Brain microvascular endothelial cell (primary cell): ENCODE results near the gene GPR35.

Experiments
- DNase-seq: peaks from one replicate; pipeline ENCODE4 v3.0.0-alpha.2; 2020
- H3K27ac ChIP-seq: fragments of 250-450 bp; sonication (Bioruptor Pico); 2 replicates; pipeline ENCODE4 v1.5.1; 2020; ENCODE audit warnings: mild to moderate bottlenecking, moderate library complexity
- H3K27me3 ChIP-seq: fragments of 250-450 bp; sonication (Bioruptor Pico); replicated peaks from 2 replicates; pipeline ENCODE4 v1.5.1; 2020; ENCODE audit warnings: mild to moderate bottlenecking
- H3K36me3 ChIP-seq: fragments of 250-450 bp; sonication (Bioruptor Pico); replicated peaks from 2 replicates; pipeline ENCODE4 v1.5.1; 2020; ENCODE audit warnings: mild to moderate bottlenecking
- H3K4me3 ChIP-seq: 2 replicates; pipeline ENCODE4 v1.5.1; 2011; ENCODE audit warnings: low read depth, mild to moderate bottlenecking, control low read depth, low read length, moderate library complexity
- in situ Hi-C: cut with HindIII; loops from 2 replicates; pipeline ENCODE4 v1.10.0; 2017; ENCODE audit warnings: low sequenced_read_pairs, low pct_ligation_motif_present
- TF ChIP-seq, protein P1 (sequence below): IDR thresholded peaks from 2 replicates; pipeline ENCODE4 v1.5.1; 2011; ENCODE audit warnings: low read depth, mild to moderate bottlenecking, moderate library complexity, low read length, control low read depth, inconsistent platforms; ENCODE audit errors: missing control alignments

Gene GPR35, protein sequence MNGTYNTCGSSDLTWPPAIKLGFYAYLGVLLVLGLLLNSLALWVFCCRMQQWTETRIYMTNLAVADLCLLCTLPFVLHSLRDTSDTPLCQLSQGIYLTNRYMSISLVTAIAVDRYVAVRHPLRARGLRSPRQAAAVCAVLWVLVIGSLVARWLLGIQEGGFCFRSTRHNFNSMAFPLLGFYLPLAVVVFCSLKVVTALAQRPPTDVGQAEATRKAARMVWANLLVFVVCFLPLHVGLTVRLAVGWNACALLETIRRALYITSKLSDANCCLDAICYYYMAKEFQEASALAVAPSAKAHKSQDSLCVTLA

DNA sequence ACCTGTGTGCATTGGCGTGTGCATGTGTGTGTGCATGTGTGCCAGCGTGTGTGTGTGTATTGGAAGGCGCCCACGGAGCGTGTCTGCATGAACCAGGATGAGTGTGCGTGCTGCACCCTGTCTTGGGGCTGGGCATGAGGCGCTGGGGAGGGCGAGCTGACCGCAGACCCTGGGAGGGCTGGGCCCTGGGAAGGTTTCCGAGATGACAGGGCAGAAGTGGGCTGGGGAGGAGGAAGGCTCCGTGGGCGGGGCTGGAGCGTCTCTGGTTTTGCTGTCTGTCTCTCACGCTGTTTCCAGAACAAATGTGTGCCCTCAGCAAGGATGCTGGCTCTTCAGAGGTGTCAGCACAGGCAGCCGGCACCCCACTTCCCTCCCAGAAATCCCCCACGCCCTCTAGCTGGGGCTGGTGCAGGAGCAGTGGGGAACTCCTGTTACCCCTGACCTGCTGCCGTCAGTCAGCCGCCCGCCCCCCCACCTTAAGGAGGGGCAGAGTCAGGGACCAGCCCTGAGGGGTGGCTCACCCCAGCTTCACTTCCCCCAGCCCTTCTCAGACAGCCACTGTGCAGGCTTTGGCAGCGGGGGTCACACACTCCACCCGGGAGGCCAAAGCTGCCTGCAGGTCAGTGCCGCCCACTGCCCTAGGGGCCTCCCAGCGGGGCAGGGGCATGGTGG, at the start of gene GPR35:
Gene GPR35, plus strand, starts transcription at position 531 of the 672 bp plus-strand sequence. CDS start 4,473 bp downstream, outside the sequence.
- no peaks in the 10 kb centered on the region for H3K36me3 ChIP-seq
- TF ChIP-seq, protein P1, sequence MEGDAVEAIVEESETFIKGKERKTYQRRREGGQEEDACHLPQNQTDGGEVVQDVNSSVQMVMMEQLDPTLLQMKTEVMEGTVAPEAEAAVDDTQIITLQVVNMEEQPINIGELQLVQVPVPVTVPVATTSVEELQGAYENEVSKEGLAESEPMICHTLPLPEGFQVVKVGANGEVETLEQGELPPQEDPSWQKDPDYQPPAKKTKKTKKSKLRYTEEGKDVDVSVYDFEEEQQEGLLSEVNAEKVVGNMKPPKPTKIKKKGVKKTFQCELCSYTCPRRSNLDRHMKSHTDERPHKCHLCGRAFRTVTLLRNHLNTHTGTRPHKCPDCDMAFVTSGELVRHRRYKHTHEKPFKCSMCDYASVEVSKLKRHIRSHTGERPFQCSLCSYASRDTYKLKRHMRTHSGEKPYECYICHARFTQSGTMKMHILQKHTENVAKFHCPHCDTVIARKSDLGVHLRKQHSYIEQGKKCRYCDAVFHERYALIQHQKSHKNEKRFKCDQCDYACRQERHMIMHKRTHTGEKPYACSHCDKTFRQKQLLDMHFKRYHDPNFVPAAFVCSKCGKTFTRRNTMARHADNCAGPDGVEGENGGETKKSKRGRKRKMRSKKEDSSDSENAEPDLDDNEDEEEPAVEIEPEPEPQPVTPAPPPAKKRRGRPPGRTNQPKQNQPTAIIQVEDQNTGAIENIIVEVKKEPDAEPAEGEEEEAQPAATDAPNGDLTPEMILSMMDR: no peak
- in situ Hi-C loops: no loop called here
- DNase-seq: peak; percentile 66
- H3K4me3 ChIP-seq: no peak within 1 kb of the TSS
- no peak within 1 kb of the TSS for H3K27ac ChIP-seq
- no peaks in the 10 kb centered on the region for H3K27me3 ChIP-seq

DNA sequence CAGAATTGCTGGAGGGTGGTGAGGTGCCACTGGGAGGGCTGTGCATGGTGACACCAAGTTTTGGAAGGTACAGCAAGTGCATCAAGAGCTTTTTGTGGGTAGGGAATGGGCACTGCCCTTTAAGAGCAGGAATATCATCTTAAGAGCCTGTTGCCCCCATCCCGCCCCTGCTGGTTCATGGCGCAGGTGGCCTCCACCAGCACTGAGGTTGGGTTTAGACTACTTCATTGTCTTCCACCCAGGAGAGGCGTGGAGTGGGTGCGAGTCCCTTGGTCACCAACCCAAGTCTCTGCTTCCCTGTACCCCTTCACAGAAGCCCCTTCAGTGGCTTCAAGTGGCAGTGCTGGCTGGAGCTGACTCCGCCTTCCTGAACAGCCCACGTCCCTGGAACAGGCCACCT, 49.2 kb upstream of the GPR35 start:
- H3K27me3 ChIP-seq: no peaks in the 10 kb centered on the region
- peaks cover 24% of the 10 kb centered on the region for H3K36me3 ChIP-seq
- in situ Hi-C loops: no loop called here

DNA sequence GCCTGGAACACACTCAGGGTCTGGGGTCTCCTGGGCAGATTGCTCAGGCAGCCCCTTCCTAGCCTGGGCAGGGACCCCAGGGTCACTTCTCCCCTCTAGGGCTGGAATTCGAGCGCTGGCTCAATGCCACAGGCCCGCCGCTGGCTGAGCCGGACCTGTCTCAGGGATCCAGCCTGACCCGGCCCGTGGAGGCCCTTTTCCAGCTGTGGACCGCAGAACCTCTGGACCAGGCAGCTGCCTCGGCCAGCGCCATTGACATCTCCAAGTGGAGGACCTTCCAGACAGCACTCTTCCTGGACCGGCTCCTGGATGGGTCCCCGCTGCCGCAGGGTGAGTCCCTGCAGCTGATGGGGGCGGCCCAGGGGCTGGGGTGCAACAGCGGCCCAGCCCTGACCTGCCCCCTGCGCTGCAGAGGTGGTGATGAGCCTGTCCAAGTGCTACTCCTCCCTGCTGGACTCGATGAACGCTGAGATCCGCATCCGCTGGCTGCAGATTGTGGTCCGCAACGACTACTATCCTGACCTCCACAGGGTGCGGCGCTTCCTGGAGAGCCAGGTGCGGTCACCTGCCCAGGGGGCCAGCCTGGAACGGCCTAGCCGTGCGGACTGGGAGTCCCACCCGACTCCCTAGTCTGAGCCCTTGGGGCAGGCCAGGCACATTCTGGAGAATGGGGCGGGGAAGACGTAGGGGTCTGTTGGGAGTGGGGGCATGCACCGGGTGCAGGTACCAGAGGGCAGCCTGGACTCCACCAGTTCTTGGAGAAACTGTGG, 48.7 kb upstream of the GPR35 start:
- in situ Hi-C loops: no loop called here
- Histone ChIP-seq H3K27ac (no peak overlapping the region), H3K27me3 (no peaks in the 10 kb centered on the region), H3K36me3 (peaks cover 24% of the 10 kb centered on the region), H3K4me3 (no peak overlapping the region)
- TF ChIP-seq, protein P1: no peak
- DNase-seq: no peak

More for the DNA sequence above, 49.2 kb upstream of the GPR35 start:
- TF ChIP-seq, protein P1: no peak
- Histone ChIP-seq H3K4me3 (no peak overlapping the region), H3K27ac (no peak overlapping the region)
- DNase-seq: no peak

DNA sequence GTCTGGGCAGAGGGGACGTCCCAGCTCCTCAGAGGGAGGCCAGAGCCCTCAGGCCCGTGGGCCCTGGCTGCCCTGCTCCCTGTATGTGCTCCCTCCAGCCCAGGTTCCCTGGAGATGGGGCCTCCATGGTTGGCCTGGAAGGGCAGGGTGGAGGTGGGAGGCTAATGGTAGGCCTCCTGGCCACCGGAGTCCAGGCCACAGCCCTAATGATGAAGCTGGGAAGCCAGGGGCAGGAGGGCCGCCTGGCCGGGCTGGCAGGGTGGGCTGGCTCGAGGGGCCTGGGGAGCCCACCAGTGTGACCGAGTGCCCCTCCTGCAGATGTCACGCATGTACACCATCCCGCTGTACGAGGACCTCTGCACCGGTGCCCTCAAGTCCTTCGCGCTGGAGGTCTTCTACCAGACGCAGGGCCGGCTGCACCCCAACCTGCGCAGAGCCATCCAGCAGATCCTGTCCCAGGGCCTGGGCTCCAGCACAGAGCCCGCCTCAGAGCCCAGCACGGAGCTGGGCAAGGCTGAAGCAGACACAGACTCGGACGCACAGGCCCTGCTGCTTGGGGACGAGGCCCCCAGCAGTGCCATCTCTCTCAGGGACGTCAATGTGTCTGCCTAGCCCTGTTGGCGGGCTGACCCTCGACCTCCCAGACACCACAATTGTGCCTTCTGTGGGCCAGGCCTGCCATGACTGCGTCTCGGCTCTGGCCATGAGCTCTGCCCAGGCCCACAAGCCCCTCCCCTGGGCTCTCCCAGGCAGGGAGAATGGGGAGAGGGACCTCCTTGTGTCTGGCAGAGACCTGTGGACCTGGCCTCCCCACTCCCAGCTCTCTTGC, 47.8 kb upstream of the GPR35 start:
- Histone ChIP-seq H3K27ac (no peak overlapping the region), H3K4me3 (no peak overlapping the region), H3K36me3 (peaks cover 24% of the 10 kb centered on the region), H3K27me3 (no peaks in the 10 kb centered on the region)
- DNase-seq: no peak
- TF ChIP-seq, protein P1: no peak
- in situ Hi-C loops: no loop called here

DNA sequence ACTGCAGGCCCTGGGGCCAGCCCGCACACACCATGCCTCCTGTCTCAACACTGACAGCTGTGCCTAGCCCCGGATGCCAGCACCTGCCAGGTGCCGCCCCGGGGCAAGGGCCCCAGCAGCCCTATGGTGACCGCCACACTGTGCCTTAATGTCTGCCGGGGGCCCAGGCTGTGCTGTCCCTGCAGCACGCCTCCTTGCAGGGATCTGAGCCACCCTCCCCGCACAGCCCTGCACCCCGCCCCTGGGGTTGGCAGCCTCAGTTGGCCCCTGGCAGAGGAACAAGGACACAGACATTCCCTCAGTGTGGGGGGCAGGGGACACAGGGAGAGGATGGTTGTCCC, 47.2 kb upstream of the GPR35 start:
- DNase-seq: no peak
- H3K36me3 ChIP-seq: peaks cover 24% of the 10 kb centered on the region
- H3K27ac ChIP-seq: no peak overlapping the region
- H3K4me3 ChIP-seq: no peak overlapping the region
- in situ Hi-C loops: no loop called here
- TF ChIP-seq, protein P1: no peak
- no peaks in the 10 kb centered on the region for H3K27me3 ChIP-seq
